HG03108 (cell line): ENCODE data around the gene ATP8A2.

Experiments used
- ATAC-seq: cut with Tn5 transposase; IDR thresholded peaks from one replicate; pipeline ENCODE4 v1.9.1; 2021; ENCODE audit warnings: moderate library complexity; ENCODE audit not compliant: unreplicated experiment

The ATP8A2 gene

GRCh38 chr13:25608181-25608580 lies 236.4 kb downstream of the ATP8A2 start:
- ATAC-seq: no peak

DNA sequence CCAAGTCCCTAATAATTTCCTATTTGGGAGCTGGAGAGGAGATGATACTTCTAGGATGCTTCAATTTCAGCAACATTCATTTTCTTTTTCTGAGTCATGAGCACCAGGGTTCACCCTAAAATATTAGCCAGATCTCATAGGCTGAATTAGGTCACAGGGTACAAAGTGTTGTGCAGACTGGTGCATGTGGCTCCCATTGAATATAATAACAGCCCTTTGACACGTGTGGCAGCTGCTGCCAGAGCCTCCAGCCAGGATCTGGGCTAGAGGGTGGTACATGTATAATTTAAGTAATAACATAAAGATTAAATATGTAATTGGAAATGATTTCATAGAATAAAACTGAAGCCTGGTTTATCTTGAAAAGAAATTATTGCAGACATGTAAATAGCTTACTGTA lies 244.9 kb downstream of the ATP8A2 start:
- ATAC-seq: no peak

GRCh38 chr13:25619897-25620296 lies 248.1 kb downstream of the ATP8A2 start:
- ATAC-seq: no peak

- ATAC-seq: no peak
Observed at GRCh38 chr13:25625414-25625813, 253.6 kb downstream of the ATP8A2 start.

DNA sequence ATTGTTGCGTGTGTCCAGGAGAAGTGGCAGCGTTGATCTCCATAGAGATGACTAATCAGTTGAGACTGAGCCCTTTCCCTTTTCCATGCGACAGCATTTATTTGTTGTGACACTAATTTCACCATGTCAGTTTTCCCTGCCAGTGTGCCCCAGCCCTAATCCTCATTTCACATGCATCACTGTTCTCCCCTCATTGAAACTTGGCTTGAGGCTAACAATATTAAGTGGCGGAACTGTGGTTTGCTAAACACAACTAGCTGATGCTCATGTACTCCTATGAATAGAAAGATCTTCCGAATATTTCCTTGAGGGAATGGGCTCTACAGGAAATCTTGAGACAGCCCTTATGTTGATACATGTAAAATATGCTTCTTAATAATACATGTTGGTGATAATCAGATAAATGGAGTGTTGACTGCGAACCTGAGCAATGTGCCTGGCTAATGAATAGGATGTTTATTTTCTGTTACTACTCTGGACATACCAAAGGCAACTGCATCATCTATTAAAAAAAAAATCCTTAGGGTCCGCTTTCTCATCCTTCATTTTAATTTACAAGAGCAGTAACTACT lies 258.6 kb downstream of the ATP8A2 start:
- ATAC-seq: no peak

DNA sequence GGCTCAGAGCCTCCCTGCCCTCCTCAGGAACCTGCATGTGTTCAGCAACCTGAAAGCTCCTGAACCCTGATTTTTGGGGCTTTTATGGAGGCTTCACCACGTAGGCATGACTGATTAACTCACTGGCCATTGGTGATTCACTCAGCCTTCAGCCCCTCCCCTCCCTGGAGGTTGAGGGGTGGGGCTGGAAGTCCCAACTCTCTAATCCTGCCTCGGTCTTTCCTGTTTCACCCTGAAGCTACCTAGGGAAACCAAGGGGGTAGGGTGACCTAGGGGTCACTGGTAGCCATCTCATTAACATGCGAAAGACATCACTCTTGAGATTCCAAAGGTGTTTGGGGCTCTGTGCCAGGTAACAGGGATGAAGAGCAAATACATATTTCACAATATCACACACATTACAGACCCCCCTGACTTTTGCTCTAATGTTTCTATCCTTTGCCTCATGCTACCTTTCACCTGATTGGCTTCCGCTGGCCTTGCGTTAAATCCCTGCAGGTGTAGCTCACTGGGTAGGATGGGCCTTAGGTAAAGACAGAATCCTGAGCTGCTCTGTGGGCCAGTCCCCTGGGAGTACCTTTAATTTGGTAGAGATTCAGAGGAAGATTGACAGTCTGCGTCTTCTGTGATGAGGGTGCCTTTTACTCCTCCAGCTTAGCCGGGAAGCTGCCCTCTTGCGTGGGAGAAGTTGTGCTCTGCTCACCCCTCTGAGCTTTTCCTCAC lies 260.6 kb downstream of the ATP8A2 start:
- no peak for ATAC-seq

DNA sequence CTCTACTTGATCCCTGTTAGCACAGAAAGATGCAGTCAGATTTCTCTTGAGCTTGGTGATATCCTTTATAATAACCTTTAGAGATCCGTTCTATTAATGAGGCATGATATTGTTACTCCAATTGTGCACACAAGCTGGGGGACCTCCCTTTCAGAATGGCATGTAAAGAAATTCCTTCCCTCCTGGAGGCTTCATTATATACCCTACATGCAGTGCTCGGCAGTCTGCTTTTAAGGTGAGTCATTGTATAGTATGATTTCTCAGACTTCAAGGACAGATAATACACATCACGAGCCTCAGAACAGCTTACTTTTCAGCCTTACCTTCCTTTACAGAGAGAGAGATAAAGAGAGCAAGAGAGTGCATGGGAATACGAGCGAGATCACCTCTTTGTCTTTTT lies 261.3 kb downstream of the ATP8A2 start:
- no peak for ATAC-seq

DNA sequence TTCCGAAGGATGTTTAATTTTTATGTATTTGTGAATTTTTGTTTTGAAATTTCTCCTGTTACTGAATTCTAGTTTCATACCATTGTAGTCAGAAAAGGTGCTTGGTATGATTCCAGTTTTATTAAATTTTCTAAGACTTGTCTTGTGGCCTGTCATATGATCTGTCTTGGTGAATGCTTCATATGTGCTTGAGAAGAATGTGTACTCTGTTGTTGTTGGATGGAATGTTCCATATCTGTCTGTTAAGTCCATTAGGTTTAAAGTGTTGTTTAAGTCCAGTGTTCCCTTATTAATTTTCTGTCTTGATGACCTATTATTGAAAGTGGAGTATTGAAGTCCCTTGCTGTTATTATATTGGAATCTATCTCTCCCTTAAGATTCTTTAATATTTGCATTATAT lies 273.9 kb downstream of the ATP8A2 start:
- no peak for ATAC-seq

DNA sequence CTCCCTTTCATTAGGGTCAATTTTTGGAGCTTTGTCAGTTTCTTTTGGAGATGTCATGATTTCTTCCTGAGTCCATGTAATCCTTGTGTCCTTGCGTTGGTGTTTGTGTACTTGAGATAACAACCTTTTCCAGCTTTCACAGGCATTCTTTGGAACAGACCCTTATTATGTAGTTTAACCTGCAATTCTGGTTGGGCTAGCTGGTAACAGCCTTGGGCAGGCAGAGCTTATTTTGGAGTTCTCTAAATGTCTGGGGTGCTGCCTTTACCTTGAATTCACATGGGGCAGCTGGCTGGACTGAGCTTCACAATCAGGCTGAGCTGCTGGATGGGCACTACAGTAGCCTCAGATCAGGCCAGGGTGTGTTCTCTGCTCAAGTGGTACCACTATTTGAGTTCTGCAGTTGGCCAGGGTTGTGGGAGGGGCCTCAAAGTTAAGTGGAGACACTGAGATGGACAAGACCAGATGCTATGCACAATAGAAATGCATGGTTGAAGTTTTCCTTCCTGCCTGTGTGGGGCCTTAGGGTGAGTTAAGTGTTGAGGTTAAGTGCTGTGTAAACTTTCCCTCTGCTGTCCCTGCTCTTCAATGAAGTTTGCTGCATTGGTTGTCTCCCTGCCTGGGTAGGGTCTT lies 277.3 kb downstream of the ATP8A2 start:
- no peak for ATAC-seq

- no peak for ATAC-seq
Observed at GRCh38 chr13:25652764-25653163, 281.0 kb downstream of the ATP8A2 start.

- ATAC-seq: no peak
Observed at GRCh38 chr13:25654322-25654721, 282.5 kb downstream of the ATP8A2 start.

GRCh38 chr13:25657157-25657556 lies 285.4 kb downstream of the ATP8A2 start:
- no peak for ATAC-seq

GRCh38 chr13:25659091-25659795 lies 287.5 kb downstream of the ATP8A2 start:
- ATAC-seq: no peak

GRCh38 chr13:25660996-25661395 lies 289.2 kb downstream of the ATP8A2 start:
- no peak for ATAC-seq

DNA sequence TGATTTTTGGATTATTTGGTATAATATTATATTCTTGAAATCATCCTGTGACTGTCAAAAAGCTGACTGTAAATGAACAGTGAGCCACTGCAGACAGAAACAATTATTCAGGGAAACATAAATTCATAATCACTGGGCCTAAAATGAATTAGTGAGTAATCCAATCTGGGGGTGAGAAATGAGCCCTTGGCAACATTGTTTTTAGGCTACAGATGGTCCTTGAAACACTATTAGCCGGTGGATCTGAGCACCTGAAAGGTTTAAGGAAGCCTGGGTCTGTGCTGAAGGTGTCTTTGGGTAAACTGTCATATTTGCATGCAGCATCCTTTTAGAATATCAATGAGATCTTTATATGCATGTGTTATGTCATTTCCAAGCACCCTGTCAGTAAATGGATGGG lies 290.7 kb downstream of the ATP8A2 start:
- no peak for ATAC-seq

DNA sequence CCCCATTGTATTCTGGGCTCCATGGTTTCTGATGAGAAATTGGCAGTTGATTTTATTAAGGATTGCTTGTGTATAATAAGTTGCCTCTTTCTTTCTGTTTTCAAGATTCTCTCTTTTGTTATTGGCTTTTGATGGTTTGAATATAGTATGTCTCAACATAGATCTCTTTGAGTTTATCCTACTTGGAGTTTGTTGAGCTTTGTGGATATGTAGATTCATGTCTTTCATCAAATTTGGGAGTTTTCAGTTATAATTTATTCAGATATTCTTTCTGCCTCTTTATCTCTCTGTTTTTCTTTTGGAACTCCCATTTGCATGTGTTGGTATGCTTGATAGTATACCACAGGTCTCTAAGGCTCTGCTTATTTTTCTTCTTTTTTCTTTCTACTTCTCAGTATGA lies 296.6 kb downstream of the ATP8A2 start:
- no peak for ATAC-seq

GRCh38 chr13:25673711-25674110 lies 301.9 kb downstream of the ATP8A2 start:
- no peak for ATAC-seq

- no peak for ATAC-seq
Observed at GRCh38 chr13:25674371-25674770, 302.6 kb downstream of the ATP8A2 start.

- no peak for ATAC-seq
Observed at GRCh38 chr13:25675060-25675459, 303.3 kb downstream of the ATP8A2 start.

DNA sequence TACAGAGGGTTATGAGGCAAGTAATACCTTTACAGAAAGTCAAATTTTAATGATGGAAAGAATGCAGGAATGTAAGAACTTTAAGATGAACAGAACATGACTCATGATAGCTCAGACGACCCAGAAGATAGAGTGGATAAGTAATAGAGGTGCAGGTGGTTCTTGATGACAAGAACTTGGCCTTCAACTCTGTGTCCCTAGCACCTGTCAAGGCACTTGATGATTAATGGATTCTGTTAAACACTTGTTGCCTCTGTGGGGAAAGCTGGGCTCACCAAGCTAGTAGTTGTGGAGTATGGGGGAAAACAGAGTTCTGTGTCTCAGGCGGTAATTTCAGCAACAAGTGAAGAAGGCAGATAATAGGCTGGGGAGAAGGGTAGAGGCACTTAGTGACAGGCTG lies 306.2 kb downstream of the ATP8A2 start:
- ATAC-seq: no peak

GRCh38 chr13:25678398-25678797 lies 306.6 kb downstream of the ATP8A2 start:
- ATAC-seq: no peak

- ATAC-seq: no peak
Observed at GRCh38 chr13:25679159-25679558, 307.4 kb downstream of the ATP8A2 start.
